Activated T-cell treated with anti-CD3 and anti-CD28 coated beads for 24 hours (primary cell): ENCODE results near the gene NAT8L.

Experiments
- DNase-seq: peaks from one replicate; pipeline ENCODE4 v3.0.0-alpha.2; 2020; ENCODE audit warnings: low read depth

The NAT8L gene

GRCh38 chr4:2094545-2094944 is 35.4 kb downstream of the NAT8L start:
- DNase-seq, result no peak

GRCh38 chr4:2095236-2096072 is 36.3 kb downstream of the NAT8L start:
- no peak for DNase-seq

- no peak for DNase-seq
Observed at GRCh38 chr4:2096073-2096609, 37.0 kb downstream of the NAT8L start.

GRCh38 chr4:2101346-2102044 is 42.4 kb downstream of the NAT8L start:
- no peak for DNase-seq

GRCh38 chr4:2102045-2102883 is 43.1 kb downstream of the NAT8L start:
- DNase-seq, result no peak

GRCh38 chr4:2103127-2103842 is 44.2 kb downstream of the NAT8L start:
- DNase-seq, result no peak

GRCh38 chr4:2103843-2104547 is 44.9 kb downstream of the NAT8L start:
- DNase-seq, result no peak

GRCh38 chr4:2104556-2105345 is 45.6 kb downstream of the NAT8L start:
- no peak for DNase-seq

- DNase-seq, result no peak
Observed at GRCh38 chr4:2105559-2105958, 46.4 kb downstream of the NAT8L start.

GRCh38 chr4:2116687-2117400 is 57.7 kb downstream of the NAT8L start:
- DNase-seq, result no peak
